Esophagus squamous epithelium (tissue), 4 donors: ENCODE measurements around the gene RASAL2.

Source experiments
- CTCF ChIP-seq, 6 experiments: fragments of 450-650 bp in 4 of 6; fragments of 200-600 bp in 2 of 6; sonication (generic) in 2 of 6; IDR thresholded peaks; one replicate each; pipeline ENCODE4 v1.5.1; 2016 to 2019; ENCODE audit warnings: antibody characterized with exemption in 6 of 6, mild to moderate bottlenecking in 4 of 6, moderate library complexity in 4 of 6
- POLR2A ChIP-seq, 4 donors: fragments of 450-650 bp; IDR thresholded peaks; one replicate each; pipeline ENCODE4 v1.6.1; 2017; ENCODE audit warnings: antibody characterized with exemption in 4 of 4, mild to moderate bottlenecking in 4 of 4, moderate library complexity in 3 of 4

- TF ChIP-seq CTCF (IDR thresholded peaks at IDR 0.05) (no peak), POLR2A (IDR thresholded peaks at IDR 0.05) (no peak)
Observed at GRCh38 chr1:178048883-178049282, 45.0 kb upstream of the RASAL2 start.
